Activated naive CD8-positive, alpha-beta T cell treated with anti-CD3 and anti-CD28 coated beads, Interleukin-2, amount 50 U/mL, for 24 hours (primary cell): ENCODE data around the gene PRR5L.
A peak's percentile ranks its signal among the peaks of the same experiment; 100 is the strongest.

Experiments used
- ATAC-seq: fragments of 150-1000 bp; cut with Tn5 transposase; one replicate; pipeline ENCODE4 v1.10.0; 2021
- DNase-seq: peaks from one replicate; pipeline ENCODE4 v3.0.0; 2021
- H3K27ac Mint-ChIP-seq: one replicate; pipeline ENCODE4 v1.8.0; 2021; ENCODE audit warnings: mild to moderate bottlenecking, mixed read lengths
- H3K27me3 Mint-ChIP-seq: one replicate; pipeline ENCODE4 v1.8.0; 2021; ENCODE audit warnings: mixed read lengths
- H3K36me3 Mint-ChIP-seq: one replicate; pipeline ENCODE4 v1.8.0; 2021; ENCODE audit warnings: low read depth, mixed read lengths
- H3K4me1 Mint-ChIP-seq: one replicate; pipeline ENCODE4 v1.8.0; 2021; ENCODE audit warnings: mixed read lengths
- H3K4me3 Mint-ChIP-seq: one replicate; pipeline ENCODE4 v1.8.0; 2021; ENCODE audit warnings: mild to moderate bottlenecking, moderate library complexity, mixed read lengths
- H3K9me3 Mint-ChIP-seq: one replicate; pipeline ENCODE4 v1.8.0; 2021; ENCODE audit warnings: mixed read lengths

PRR5L gene

GRCh38 chr11:36399236-36399635, 103.1 kb downstream of the PRR5L start:
- H3K27ac Mint-ChIP-seq: no peak overlapping the region
- peaks cover 15% of the 10 kb centered on the region for H3K27me3 Mint-ChIP-seq
- DNase-seq (no peak), ATAC-seq (no peak)
- no peak overlapping the region for H3K4me3 Mint-ChIP-seq
- peaks cover 21% of the 10 kb centered on the region for H3K36me3 Mint-ChIP-seq
- H3K4me1 Mint-ChIP-seq: peaks cover 40% of the 10 kb centered on the region
- no peaks in the 10 kb centered on the region for H3K9me3 Mint-ChIP-seq

DNA sequence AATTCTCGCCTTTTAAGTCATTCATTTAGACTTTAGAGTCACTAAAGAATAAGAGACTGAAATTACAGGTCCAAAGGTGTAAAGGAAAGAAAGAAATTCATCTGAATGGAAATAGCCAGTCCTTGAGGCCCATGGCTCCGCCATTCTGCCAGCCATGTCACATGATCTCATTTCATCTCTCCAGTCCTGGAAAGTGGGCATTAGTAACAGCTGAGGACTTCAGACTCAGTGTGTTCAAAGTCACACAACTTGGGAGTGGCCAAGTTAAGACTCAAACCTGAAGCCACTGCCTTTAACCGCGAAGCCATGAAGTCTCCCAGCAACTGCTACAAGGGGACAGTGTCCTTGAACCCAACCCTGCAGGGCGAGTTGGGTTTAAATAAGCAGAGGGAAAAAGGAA, 103.7 kb downstream of the PRR5L start:
- ATAC-seq (no peak), DNase-seq (no peak)
- Mint-ChIP-seq H3K4me1 (peaks cover 35% of the 10 kb centered on the region), H3K4me3 (no peak overlapping the region), H3K36me3 (peaks cover 18% of the 10 kb centered on the region), H3K27me3 (peaks cover 15% of the 10 kb centered on the region), H3K9me3 (no peaks in the 10 kb centered on the region), H3K27ac (peak overlapping the region; percentile 4)

DNA sequence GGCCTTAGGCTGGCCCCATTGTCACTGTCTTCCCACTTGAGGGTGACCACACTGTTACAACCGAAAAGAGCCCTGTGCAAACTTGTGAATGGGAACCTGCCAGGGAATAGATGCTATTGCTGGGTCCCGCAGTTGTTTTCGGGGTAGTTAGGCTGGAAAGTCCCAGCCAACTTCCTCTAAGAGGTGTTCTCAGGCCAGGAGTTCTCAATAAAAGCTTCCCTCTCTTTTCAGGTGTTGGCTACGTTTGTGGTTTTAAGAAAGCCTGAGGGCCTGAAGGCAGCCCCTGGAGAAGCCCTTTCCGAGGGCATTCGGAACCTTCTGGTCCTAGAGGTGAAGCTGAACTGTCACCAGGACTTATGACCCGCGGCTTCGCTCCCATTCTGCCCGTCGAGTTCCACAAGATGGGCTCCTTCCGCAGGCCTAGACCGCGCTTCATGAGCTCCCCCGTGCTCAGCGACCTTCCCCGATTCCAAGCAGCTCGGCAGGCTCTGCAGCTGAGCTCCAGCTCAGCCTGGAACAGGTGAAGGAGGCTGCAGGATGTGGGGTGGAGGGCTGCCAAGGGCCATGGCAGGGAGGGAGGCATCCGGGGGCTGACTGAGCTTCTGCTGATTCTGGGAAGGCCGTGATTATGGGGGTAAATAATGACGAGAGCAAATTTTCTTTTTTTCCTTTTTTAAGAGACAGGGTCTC, 104.8 kb downstream of the PRR5L start:
- H3K36me3 Mint-ChIP-seq: peaks cover 18% of the 10 kb centered on the region
- DNase-seq (no peak), ATAC-seq (no peak)
- H3K27me3 Mint-ChIP-seq: peaks cover 15% of the 10 kb centered on the region
- no peak overlapping the region for H3K27ac Mint-ChIP-seq
- no peak overlapping the region for H3K4me3 Mint-ChIP-seq
- peaks cover 30% of the 10 kb centered on the region for H3K4me1 Mint-ChIP-seq
- H3K9me3 Mint-ChIP-seq: no peaks in the 10 kb centered on the region

GRCh38 chr11:36402568-36403170, 106.6 kb downstream of the PRR5L start:
- H3K4me3 Mint-ChIP-seq: no peak overlapping the region
- peaks cover 17% of the 10 kb centered on the region for H3K27me3 Mint-ChIP-seq
- ATAC-seq: no peak
- peaks cover 46% of the 10 kb centered on the region for H3K4me1 Mint-ChIP-seq
- no peak for DNase-seq
- H3K36me3 Mint-ChIP-seq: peaks cover 21% of the 10 kb centered on the region
- no peak overlapping the region for H3K27ac Mint-ChIP-seq
- no peaks in the 10 kb centered on the region for H3K9me3 Mint-ChIP-seq

DNA sequence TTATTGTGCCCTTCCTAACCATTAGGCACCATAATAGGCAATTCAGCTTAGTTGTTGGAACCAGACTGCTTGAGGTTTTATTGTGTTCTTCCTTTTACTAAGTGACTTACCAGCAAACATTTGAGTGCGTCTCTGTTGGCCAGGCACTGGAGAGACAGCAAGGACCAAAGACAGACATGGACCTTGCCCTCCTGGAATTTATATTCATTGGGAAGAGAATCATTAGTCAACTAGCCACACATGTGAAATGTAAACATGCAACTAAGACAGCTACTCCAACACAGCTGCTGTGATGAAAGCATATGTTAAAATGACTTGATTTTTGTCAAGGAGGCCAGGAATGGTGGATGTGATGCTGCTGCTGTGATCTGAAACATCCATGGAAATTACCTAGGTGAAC, 107.6 kb downstream of the PRR5L start:
- H3K9me3 Mint-ChIP-seq: no peaks in the 10 kb centered on the region
- ATAC-seq (no peak), DNase-seq (no peak)
- no peak overlapping the region for H3K27ac Mint-ChIP-seq
- no peak overlapping the region for H3K4me3 Mint-ChIP-seq
- peaks cover 18% of the 10 kb centered on the region for H3K36me3 Mint-ChIP-seq
- peaks cover 17% of the 10 kb centered on the region for H3K27me3 Mint-ChIP-seq
- H3K4me1 Mint-ChIP-seq: peaks cover 53% of the 10 kb centered on the region

- Mint-ChIP-seq H3K36me3 (peaks cover 18% of the 10 kb centered on the region), H3K4me3 (no peak overlapping the region), H3K27me3 (peaks cover 15% of the 10 kb centered on the region), H3K9me3 (no peaks in the 10 kb centered on the region), H3K27ac (no peak overlapping the region), H3K4me1 (peaks cover 55% of the 10 kb centered on the region)
- no peak for ATAC-seq
- DNase-seq: no peak
Observed at GRCh38 chr11:36404831-36405230, 108.7 kb downstream of the PRR5L start.

GRCh38 chr11:36405585-36406367, 109.7 kb downstream of the PRR5L start:
- no peak for ATAC-seq
- H3K4me1 Mint-ChIP-seq: peaks cover 55% of the 10 kb centered on the region
- peaks cover 13% of the 10 kb centered on the region for H3K36me3 Mint-ChIP-seq
- H3K9me3 Mint-ChIP-seq: no peaks in the 10 kb centered on the region
- peaks cover 9% of the 10 kb centered on the region for H3K27me3 Mint-ChIP-seq
- DNase-seq: no peak
- no peak overlapping the region for H3K4me3 Mint-ChIP-seq
- H3K27ac Mint-ChIP-seq: peak overlapping the region; percentile 0

DNA sequence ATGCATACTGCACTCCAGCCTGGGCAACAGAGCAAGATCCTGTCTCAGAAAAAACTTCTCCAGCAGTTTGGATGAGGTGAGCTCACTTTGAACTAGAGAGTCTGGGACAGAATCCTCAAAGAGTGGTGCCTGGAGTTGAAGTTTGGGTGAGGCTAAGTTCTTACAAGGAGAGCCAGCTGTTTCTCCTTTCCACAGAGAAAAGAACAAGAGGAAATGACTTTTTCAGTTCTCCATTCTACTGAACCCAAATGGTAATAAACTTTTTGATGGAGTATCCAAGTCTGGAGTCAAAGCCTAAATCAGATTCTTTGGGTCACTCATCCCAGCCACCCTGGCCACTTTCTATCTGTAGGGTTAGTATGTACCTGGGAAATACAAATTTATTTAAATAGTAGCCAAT, 111.3 kb downstream of the PRR5L start:
- Mint-ChIP-seq H3K9me3 (no peaks in the 10 kb centered on the region), H3K4me1 (peaks cover 63% of the 10 kb centered on the region), H3K36me3 (peaks cover 9% of the 10 kb centered on the region), H3K27me3 (peaks cover 3% of the 10 kb centered on the region), H3K4me3 (no peak overlapping the region), H3K27ac (no peak overlapping the region)
- DNase-seq (no peak), ATAC-seq (no peak)

GRCh38 chr11:36408498-36409136, 112.5 kb downstream of the PRR5L start:
- Mint-ChIP-seq H3K27me3 (peaks cover 3% of the 10 kb centered on the region), H3K4me1 (peaks cover 71% of the 10 kb centered on the region), H3K4me3 (peak overlapping the region; percentile 54), H3K27ac (peak overlapping the region; percentile 90), H3K9me3 (no peaks in the 10 kb centered on the region), H3K36me3 (peaks cover 7% of the 10 kb centered on the region)
- DNase-seq (no peak), ATAC-seq (no peak)

GRCh38 chr11:36409152-36409816, 113.2 kb downstream of the PRR5L start:
- H3K36me3 Mint-ChIP-seq: peaks cover 5% of the 10 kb centered on the region

DNA sequence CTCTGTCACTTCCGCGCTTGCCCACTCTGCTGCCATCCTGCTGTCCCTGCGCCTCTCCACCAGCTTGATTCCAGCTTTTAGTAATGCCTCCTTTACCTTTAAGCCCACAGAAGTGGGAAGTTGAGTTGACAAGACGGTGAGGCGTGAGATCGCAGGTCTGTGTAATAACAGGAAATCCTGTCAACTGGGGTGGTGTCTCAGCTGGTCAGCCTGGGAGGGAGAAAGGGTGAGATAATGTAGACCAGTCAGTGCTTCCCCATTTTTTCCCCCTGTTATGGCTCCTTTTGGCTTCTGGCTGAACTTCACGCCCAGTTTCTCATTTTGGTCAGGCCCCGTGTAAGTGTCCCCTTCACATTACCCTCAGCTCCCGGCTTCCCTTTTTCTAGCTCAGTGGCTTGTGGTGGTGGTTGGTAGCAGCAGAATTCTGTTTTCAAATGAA, 115.1 kb downstream of the PRR5L start:
- Mint-ChIP-seq H3K4me3 (peak overlapping the region; percentile 18), H3K27ac (peak overlapping the region; percentile 90), H3K9me3 (no peaks in the 10 kb centered on the region), H3K4me1 (peaks cover 66% of the 10 kb centered on the region), H3K36me3 (peaks cover 7% of the 10 kb centered on the region), H3K27me3 (peaks cover 3% of the 10 kb centered on the region)
- ATAC-seq (no peak), DNase-seq (peak; percentile 23)

More at GRCh38 chr11:36409152-36409816, 113.2 kb downstream of the PRR5L start:
- Mint-ChIP-seq H3K9me3 (no peaks in the 10 kb centered on the region), H3K4me1 (peaks cover 71% of the 10 kb centered on the region), H3K27ac (peak overlapping the region; percentile 90), H3K4me3 (peak overlapping the region; percentile 54), H3K27me3 (peaks cover 3% of the 10 kb centered on the region)
- peak; percentile 33 for DNase-seq
- ATAC-seq: peak; percentile 78

DNA sequence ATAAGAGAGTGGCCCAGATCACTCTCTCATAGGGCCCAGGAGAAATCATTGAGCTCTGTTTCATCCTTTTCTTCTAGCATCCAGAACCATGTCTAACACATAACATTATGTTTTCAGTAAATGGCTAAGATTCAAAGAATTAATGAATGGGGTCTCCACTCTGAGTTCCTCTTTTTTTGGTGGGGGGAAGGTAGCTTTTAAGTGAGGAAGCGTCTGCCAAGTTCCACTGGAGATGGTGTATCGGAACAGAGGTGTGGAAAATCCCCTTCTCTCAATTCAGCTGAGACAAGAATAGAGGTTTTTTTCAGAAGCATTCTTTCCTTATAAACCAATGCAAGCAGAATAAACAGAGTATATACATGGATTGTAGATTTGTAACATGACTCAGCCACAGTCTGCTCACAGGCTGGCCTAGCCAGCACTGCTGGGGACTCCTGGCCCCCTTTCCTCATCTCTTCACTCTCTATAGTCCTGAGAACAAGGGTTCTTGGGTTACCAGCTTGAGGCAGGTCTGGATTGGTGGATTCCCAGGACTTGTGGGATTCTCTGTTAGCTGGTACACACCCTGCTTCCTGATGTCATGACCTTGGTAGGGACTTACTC, 116.8 kb downstream of the PRR5L start:
- H3K4me1 Mint-ChIP-seq: peaks cover 67% of the 10 kb centered on the region
- H3K4me3 Mint-ChIP-seq: no peak overlapping the region
- no peak for ATAC-seq
- H3K27me3 Mint-ChIP-seq: peaks cover 4% of the 10 kb centered on the region
- no peaks in the 10 kb centered on the region for H3K9me3 Mint-ChIP-seq
- peaks cover 4% of the 10 kb centered on the region for H3K36me3 Mint-ChIP-seq
- peak overlapping the region; percentile 63 for H3K27ac Mint-ChIP-seq
- DNase-seq: no peak

GRCh38 chr11:36417154-36417553, 121.1 kb downstream of the PRR5L start:
- ATAC-seq (no peak), DNase-seq (no peak)
- Mint-ChIP-seq H3K27me3 (peaks cover 10% of the 10 kb centered on the region), H3K4me1 (peaks cover 59% of the 10 kb centered on the region), H3K27ac (peak overlapping the region; percentile 71), H3K36me3 (peaks cover 8% of the 10 kb centered on the region), H3K4me3 (peak overlapping the region; percentile 49), H3K9me3 (no peaks in the 10 kb centered on the region)
